GM18526 (cell line): ENCODE measurements around the gene BUD13.

Experiments
- POLR2A ChIP-seq: IDR thresholded peaks from 3 replicates; pipeline ENCODE4 v1.6.1; 2011; ENCODE audit not compliant: insufficient read length; ENCODE audit errors: extremely low read depth

BUD13 gene

DNA sequence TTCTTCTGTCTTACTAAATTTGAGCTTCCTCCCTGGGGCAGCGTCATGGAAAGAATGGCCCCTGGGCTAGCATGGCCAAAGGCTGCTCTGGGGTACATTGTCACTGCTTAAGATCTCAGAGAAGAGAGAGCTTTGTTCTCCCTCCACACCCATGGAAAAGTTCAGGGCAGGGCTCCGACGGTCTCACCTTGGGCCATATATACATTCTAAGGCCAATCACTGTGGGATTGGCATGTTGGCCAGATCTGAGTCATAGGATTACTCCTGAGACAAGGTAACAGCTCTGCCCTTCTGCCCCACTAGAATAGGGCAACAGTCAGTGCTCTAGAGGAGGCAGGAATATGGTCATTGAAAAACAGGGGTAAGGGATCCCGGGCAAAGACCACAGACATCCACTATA is 56.2 kb downstream of the BUD13 start:
- no peak for TF ChIP-seq POLR2A

DNA sequence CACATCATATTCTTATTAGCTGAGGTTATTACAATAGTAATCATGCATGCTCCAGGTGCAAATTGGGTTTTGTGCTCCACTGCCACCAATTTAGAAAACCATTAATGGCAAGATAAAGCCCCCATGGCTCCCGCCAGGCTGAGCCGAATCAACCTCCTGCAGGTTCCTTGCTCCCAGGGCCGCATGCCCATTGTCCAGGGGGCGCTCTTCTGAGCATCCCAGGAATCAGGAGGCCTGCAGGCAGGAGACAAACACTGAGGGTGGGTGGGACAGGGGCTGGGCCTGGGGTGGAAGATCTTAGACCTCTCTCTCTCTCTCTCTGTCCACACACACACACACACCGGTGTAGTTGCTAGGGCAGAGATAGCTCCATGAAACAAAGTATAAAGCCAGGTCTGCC is 57.4 kb downstream of the BUD13 start:
- no peak for TF ChIP-seq POLR2A

DNA sequence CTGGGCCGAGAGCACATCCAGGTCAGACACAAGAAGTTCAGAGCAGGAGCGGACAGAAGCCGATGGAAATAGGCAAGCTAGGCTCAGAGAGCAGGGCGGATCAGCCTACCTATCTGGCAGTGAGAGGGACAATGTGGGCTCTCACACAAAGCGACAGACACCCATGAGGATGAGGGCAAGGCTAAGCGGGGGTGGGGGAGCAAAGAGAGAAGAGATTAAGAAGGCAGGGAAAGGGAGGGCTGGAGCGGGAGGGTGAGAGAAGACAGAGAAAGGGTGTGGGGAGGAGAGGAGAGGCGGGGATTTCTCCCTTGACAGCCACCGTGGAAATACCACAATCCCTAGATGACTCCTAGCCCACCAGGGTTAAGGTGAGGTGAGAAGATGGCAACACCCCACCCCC is 57.9 kb downstream of the BUD13 start:
- no peak for TF ChIP-seq POLR2A

DNA sequence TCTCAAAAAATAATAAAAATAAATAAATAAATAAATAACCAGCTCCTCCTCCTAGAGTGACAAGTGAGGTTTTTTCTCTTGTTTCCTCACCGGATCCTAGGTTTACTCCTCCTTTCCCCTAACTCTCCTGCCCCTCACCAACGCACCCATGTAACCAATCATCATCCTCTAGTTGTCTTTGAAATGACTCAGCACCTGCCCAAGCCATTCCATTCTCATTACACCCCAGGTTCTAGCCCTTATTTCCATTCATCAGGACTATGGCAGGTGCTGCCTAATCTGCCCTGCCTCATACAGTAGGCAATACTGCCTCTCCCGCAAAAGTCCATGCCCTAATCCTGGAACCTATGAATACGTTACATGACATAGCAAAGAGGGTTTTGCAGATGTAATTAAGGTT is 60.4 kb downstream of the BUD13 start:
- TF ChIP-seq POLR2A = no peak

DNA sequence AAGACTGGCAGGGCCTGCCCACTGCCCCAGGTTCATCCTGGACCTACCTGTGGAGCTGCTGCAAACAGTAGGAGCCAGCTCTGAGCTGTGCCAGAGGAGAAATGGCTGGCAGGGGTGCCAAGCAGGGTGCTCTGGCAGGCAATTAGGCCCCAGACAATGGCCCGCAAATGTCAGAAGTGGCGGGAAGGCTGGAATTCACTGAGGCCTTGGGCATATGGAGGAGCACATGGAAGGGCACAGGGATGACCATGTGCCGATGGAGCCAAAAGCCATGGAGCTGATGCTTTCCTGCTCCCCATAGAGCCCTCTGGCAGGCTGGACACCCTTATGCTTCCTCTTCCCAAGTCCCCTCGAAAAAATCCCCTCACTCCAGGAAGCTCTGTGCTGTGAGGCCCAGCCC is 62.0 kb downstream of the BUD13 start:
- no peak for TF ChIP-seq POLR2A

DNA sequence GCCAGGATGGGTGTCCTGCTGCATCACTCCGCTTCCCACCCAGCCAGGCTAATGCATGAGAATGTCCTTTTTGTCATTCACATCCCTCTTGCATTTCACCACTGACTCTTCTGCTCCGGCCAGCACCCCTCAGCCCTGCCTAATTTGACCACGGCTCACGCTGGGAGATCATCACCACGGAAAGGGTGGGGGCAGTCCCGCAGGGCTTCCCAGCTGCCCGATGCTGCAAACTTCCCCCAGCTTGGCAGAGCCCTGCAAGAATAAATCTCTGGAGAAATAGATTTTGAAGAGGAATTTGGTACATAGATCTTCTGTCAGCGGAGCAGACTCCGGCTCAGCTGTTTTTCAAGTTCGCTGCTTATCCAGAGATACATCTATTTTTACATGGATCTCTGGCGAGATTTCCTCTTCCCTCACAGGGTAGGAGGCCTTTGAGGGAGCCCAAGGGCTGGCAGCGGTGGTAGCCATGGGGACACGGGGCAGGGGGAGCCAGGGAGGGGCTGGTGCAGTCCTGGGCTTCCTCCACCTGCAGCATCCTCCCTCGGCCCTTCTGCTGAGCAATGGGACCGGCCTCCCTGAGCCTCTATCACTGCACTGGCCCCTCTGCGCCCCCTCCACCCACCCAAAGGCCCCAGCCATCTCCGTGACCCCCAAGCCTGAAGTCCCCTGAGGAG is 62.6 kb downstream of the BUD13 start:
- no peak for TF ChIP-seq POLR2A

DNA sequence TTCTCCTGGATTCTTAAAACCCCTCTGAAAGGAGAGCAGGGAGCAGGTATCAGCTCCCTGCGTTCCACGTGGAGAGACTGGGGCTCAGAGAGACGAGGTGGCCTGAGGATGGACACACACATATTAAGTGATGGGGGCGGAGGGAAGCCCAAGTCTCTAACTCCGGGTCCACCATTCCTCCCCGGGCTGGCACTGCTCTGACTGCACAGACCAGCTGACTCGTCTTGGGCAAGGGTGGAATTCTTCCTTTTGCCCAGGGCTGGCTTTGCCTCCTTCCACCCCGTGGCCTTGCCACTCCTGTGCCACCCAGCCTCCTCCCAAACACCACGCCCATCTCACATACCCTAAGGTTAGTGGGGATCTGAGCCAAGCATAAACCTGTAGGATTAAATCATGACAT is 65.0 kb downstream of the BUD13 start:
- no peak for TF ChIP-seq POLR2A

DNA sequence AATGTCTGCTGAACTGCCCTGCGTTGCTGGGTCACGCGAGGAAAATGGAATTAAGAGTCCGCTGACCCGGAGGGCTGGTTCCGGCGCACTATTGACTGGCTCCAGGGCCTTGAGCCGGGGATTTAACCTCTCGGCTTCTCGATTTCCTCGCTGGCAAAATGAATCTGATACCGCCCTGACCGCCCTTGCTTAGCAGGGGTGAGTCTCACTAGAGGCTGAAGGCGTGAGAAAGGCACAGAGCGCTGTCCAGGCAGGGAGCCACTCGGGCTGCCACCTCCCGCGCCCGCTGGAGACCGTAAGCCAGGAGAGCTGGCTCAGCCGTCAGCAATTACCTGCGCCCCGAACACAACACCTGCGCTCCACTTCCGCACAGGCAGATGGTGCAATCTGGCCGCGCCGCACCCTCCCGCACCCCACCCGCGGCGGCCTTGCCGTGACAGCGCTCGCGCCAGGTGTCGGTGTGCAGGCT is 65.6 kb downstream of the BUD13 start:
- no peak for TF ChIP-seq POLR2A

DNA sequence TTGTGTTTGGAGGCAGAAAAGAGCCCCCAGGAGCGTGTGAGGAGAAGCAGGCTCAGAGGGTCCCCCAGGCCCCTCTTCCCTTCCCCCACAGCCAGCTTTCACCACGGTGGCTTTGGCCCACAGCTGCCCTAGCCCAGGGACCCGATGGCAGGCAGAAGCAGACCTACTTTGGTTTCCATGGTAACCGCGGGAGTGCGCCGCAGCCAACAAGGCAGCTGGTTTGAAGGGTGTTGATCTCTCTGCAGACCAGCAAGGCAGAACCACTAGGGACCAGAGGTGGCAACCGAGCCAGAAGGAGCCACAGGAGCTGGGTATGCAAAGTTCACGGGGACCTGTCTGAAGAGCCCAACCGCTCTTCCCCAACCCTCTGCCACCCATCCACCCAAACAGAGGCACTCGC is 69.4 kb downstream of the BUD13 start:
- no peak for TF ChIP-seq POLR2A

DNA sequence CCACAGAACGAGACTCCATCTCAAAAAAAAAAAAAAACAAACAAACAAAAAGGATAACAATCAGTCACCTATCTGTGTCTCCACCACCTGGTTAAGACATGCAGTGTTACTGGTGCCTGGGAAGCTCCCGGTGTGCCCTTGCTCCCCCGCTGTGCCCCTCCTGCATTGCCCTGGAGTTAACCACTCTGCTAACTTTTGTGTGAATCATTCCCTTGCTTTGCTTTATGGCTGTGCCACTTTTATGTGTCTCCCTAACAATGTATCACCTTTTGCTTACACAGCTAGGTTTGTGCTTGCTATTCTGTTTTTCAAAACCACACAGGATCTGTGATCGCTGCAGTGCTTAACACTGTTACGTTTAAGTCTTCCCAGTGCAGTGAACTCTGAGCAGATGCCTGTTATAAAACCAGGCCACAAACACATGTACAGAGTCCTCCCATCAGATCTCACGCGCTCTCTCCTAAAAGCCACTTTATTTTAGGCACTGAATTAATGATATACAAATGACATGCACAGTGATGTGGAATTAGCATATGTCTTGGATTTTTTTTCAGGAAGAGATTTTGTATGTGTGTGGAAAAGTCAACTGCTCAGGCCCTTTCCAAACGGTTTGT is 69.9 kb downstream of the BUD13 start:
- TF ChIP-seq POLR2A = no peak

DNA sequence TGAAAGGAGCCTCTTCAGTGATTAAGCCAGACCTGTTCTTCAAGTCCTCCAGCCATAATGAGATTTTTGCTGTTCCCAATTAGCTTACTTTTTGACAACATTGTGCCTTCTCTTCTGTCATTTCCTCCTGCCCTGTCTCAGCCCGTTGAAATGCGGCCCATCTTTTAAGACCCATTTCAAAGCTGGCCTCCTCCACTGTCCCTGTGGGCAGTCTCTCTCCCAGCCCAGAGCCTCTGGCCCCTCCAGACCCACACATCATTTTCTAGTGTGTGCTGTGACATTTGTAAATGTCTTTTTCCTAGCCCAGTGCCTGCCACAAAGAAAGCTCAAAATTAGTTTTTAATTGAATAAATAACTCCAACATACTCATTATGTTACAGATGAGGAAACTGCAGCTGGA is 70.9 kb downstream of the BUD13 start:
- TF ChIP-seq POLR2A = no peak

DNA sequence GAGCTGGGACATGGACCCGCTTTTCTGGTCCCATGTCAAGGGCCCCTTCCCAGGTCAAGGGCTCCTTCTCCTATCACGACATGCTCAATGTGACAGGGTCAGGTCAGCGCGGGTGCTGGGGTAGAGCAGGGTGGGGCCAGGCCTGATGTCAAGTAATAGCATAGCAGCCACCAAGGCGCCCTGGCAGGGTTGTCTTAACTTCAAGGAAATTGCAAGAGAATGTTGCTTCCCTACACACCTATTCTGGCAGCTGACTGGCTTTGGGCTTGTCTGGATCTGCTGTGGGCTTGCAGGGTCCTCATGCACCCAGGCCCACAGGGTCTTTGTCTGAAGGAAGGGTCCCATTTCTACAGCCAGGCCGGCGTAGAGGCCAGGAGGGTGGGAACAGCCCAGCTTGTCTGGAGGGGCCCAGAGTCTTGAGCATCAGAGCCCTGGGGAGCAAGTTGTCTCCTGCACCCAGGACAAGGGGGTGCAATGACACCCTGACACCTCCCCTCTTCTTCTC is 71.4 kb downstream of the BUD13 start:
- no peak for TF ChIP-seq POLR2A

DNA sequence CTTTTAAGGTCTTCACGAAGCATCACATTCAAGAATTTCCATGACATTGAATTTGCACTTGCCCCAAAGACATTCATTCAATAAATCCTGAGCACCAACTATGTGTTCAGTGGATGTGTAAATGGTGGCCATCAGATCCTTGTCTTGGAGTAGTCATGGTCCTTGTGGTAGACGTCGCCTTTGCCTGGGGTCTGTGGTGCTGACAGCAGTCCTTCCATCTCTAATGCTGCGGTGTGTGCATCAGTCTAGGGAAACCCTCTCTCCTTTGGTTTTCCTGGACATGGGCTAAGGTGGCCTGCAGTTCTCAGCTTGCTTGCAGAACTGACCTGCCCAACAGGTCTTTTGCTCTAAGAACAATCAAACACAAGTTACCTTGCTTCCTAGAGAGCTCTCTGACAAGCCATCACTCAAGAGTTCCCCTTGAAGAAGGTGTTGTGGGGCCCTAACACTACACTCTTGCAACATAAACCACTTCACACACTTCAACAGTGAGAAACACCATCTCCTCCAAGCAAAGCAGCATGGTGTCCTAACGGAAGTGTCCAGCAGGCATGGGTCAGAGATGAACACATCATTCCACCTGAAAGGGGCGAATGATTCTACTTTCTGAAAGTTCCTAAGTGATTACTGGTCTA is 72.1 kb downstream of the BUD13 start:
- no peak for TF ChIP-seq POLR2A
